ENCODE data around the gene SDHC.
A peak's percentile ranks its signal among the peaks of the same experiment; 100 is the strongest.

Gene SDHC

DNA sequence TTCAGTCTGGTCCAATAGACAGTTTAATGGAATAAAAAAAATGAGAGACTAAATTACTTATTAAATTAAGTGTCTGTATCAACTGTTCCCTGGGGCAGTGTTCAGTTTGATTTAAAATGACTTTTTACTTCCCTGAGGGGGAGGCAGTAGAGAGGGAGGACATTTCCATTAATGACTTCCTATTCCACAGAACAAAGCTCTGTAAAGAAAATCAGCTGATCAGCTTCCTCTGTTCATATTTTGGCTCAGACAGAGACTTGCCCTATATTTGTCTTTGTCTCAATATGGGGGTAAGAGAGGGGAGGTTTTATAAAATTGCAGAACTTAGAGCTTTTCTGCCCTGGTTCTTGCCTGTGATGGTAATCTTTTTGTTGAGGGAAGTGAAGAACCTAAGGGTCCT, 45.1 kb downstream of the SDHC start:
- H3K36me3 ChIP-seq (ENCODE audit: control insufficient read depth, insufficient read depth, low read length): no peaks in the 10 kb centered on the region; the same call in 1 of the 2 replicates
- DNase-seq (ENCODE audit: extremely low read depth, insufficient read length): no peak
- TF ChIP-seq, protein P1, sequence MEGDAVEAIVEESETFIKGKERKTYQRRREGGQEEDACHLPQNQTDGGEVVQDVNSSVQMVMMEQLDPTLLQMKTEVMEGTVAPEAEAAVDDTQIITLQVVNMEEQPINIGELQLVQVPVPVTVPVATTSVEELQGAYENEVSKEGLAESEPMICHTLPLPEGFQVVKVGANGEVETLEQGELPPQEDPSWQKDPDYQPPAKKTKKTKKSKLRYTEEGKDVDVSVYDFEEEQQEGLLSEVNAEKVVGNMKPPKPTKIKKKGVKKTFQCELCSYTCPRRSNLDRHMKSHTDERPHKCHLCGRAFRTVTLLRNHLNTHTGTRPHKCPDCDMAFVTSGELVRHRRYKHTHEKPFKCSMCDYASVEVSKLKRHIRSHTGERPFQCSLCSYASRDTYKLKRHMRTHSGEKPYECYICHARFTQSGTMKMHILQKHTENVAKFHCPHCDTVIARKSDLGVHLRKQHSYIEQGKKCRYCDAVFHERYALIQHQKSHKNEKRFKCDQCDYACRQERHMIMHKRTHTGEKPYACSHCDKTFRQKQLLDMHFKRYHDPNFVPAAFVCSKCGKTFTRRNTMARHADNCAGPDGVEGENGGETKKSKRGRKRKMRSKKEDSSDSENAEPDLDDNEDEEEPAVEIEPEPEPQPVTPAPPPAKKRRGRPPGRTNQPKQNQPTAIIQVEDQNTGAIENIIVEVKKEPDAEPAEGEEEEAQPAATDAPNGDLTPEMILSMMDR (IDR thresholded peaks at IDR 0.05; ENCODE audit: insufficient read depth, low read length, poor library complexity, severe bottlenecking): no peak
- H3K4me3 ChIP-seq (replicated peaks; ENCODE audit: low read depth, low read length): no peak overlapping the region
- no peaks in the 10 kb centered on the region for H3K27me3 ChIP-seq (replicated peaks; ENCODE audit: control insufficient read depth, insufficient read depth, low read length)

DNA sequence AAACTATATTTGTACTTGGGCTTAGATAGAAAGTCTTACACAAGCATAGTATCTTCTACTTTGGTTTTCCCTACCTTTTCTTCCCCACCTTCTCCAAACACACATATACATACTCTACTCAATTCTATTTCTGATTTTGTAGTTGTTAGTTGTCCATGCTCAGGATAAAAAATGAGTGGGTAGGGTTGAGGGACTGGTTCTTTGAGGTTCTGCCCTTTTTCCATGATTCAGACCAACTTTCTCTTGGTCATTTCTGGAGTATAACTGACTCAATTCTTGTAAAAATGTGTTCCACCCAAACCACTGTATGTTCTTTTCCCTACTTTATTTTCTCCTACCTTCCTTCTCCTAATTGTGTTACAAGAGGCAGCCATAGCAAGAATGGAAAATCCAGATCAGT, 50.2 kb downstream of the SDHC start:
- DNase-seq (ENCODE audit: extremely low read depth, insufficient read length): no peak
- TF ChIP-seq, protein P1 (IDR thresholded peaks at IDR 0.05; ENCODE audit: insufficient read depth, low read length, poor library complexity, severe bottlenecking): no peak
- Histone ChIP-seq H3K4me3 (replicated peaks; ENCODE audit: low read depth, low read length) (no peak overlapping the region), H3K27me3 (replicated peaks; ENCODE audit: control insufficient read depth, insufficient read depth, low read length) (no peaks in the 10 kb centered on the region), H3K36me3 (ENCODE audit: control insufficient read depth, insufficient read depth, low read length) (no peaks in the 10 kb centered on the region; the same call in none of the 2 replicates)

DNA sequence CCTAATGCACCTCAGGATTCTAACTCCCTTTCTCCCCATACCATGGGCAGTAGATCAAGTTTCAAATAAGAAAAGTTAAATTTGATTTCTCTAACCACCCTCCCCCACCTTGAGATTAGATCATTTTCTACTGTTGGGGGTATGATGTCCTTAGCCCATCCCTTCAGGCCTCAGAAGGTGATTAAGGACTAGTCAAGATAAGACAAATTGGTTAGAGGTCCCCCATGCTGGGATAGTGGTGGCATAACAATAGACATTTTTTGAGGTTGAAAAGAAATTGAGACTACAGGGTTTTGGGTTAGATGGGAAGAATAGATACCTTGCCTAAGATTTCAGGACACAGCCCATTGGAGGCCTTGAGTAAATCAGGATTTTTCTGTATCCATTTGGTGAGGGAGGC, 51.0 kb downstream of the SDHC start:
- DNase-seq (ENCODE audit: extremely low read depth, insufficient read length): no peak
- H3K36me3 ChIP-seq (ENCODE audit: control insufficient read depth, insufficient read depth, low read length): no peaks in the 10 kb centered on the region; the same call in none of the 2 replicates
- H3K27me3 ChIP-seq (replicated peaks; ENCODE audit: control insufficient read depth, insufficient read depth, low read length): no peaks in the 10 kb centered on the region
- no peak overlapping the region for H3K4me3 ChIP-seq (replicated peaks; ENCODE audit: low read depth, low read length)
- TF ChIP-seq, protein P1 (IDR thresholded peaks at IDR 0.05; ENCODE audit: insufficient read depth, low read length, poor library complexity, severe bottlenecking): no peak

DNA sequence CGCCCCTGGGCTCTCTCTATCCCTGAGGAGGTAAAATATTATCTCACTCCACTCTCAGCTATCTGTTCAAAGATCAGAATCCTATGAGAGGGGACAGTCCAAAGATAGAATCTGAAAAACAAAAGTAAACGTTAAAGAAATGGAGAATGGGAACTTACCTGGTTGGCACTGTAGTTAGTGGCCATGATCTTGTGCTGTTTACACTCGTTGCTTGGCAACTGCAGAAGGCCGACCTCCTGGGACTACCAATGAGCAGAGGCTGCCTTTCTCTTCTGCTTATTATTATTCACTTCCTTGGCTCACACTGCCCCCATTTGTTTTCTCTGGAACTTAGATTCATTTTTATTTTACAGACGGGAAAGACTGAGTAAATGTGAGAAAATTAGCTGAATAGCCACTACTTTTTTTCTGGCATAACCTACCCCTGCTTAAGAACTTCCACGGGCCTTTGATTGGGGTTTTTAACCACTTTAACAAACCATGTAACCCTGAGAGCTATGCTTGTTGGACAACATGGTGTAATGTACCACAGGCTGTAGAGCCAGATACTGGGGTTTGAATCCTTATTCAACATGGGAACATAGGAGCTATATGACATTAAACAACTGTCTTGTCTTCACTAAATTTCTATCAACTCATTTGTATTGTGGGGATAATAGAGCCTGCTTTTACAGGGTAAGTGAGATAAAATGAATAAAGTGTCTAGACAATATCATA, 53.7 kb downstream of the SDHC start, which contains the start of gene CFAP126:
Gene CFAP126, minus strand, starts transcription at position 193 of the 717 bp plus-strand sequence. Its CDS starts 8 bp downstream, at position 185.
- TF ChIP-seq, protein P1 (IDR thresholded peaks at IDR 0.05; ENCODE audit: insufficient read depth, low read length, poor library complexity, severe bottlenecking): no peak
- Histone ChIP-seq H3K36me3 (ENCODE audit: control insufficient read depth, insufficient read depth, low read length) (no peaks in the 10 kb centered on the region; the same call in none of the 2 replicates), H3K4me3 (replicated peaks; ENCODE audit: low read depth, low read length) (no peak within 1 kb of the TSS), H3K27me3 (replicated peaks; ENCODE audit: control insufficient read depth, insufficient read depth, low read length) (no peaks in the 10 kb centered on the region)
- DNase-seq (ENCODE audit: extremely low read depth, insufficient read length): peak; percentile 31

DNA sequence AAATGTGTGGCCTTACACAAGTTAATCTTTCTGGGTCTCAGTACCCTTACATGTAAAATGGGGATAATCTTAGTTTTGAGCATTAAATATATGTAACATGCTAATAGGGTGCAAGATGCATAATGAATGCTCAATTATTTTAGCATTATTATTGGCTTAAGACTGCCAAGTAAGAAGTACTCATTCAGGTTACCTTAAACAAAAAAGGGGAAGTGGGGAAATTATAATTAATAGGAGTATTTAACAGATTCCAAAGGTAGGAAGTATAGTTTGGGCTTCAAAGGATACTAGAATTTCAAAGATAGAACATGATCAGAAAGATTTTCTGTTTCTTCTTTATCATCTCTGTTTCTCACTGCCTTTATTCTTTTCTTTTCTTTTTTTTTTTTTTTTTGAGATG, 59.3 kb downstream of the SDHC start:
- TF ChIP-seq, protein P1 (IDR thresholded peaks at IDR 0.05; ENCODE audit: insufficient read depth, low read length, poor library complexity, severe bottlenecking): no peak
- H3K27me3 ChIP-seq (replicated peaks; ENCODE audit: control insufficient read depth, insufficient read depth, low read length): no peaks in the 10 kb centered on the region
- no peaks in the 10 kb centered on the region for H3K36me3 ChIP-seq (ENCODE audit: control insufficient read depth, insufficient read depth, low read length)
- DNase-seq (ENCODE audit: extremely low read depth, insufficient read length): no peak
- no peak overlapping the region for H3K4me3 ChIP-seq (replicated peaks; ENCODE audit: low read depth, low read length)
